HG03442 (cell line): ENCODE results near the gene SPATS2L.

Experiments
- ATAC-seq: cut with Tn5 transposase; IDR thresholded peaks from one replicate; pipeline ENCODE4 v1.9.1; 2021; ENCODE audit warnings: mild to moderate bottlenecking, moderate library complexity; ENCODE audit not compliant: unreplicated experiment

The SPATS2L gene, protein sequence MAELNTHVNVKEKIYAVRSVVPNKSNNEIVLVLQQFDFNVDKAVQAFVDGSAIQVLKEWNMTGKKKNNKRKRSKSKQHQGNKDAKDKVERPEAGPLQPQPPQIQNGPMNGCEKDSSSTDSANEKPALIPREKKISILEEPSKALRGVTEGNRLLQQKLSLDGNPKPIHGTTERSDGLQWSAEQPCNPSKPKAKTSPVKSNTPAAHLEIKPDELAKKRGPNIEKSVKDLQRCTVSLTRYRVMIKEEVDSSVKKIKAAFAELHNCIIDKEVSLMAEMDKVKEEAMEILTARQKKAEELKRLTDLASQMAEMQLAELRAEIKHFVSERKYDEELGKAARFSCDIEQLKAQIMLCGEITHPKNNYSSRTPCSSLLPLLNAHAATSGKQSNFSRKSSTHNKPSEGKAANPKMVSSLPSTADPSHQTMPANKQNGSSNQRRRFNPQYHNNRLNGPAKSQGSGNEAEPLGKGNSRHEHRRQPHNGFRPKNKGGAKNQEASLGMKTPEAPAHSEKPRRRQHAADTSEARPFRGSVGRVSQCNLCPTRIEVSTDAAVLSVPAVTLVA

DNA sequence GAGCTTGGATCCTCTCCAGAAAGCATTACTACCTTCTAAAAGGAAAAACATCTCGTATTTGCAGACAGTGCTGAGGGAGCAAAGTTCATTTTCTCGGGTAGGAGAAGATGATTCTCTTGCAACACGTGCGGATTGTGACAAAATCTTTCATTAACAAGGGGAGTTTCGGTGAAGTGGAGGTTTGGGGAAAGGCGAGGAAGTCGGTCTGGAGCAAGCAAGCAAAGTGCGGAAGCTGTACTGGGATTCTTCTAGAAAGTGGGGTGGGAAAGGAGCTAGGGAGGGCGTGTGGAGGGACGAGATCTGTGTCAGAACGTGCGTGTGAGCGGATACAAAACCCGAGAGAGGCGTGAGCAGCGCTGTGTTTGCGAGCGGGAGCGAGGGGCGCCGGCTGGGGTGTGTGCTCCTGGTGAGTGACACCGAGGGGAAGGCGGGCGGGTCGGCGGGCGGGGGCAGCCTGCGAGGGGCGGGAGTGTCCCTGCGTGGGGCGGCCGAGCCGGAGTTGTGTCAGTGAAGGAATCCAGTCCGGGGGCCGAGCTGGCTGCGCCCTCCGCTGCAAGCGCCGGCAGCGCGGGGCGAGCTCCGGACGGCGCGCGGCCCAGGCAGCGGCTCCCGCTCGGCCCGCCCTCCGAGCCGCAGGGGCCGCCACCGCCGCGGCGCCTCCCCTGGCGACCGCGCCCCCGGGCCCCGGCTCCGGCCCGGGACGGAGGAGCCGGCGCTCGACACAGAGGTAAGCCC lies at the start of gene SPATS2L:
SPATS2L (plus strand) TSS at position 498 of the 735 bp plus-strand sequence. CDS start 82,552 bp downstream, outside the sequence.
- ATAC-seq, result peak; percentile 43

DNA sequence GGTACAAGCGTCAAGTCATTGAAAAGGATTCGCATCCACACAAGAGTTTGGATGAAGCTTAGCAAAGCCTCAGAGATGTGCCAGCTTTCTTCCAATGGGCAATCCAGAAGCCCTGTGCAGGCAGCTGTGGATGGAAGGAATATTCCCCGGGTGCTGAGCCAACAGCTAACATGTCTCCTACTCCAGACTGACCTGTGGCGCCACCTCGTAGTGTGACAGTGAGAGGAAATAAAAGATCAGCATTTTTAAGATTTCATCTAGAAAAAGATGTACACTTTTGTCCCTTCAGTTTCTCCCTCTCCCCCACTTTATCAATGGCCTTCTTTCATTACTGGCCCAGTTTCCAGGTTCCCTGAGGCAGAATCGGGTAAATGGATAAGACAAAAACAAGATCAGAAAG lies 48.9 kb upstream of the SPATS2L start:
- ATAC-seq, result no peak

DNA sequence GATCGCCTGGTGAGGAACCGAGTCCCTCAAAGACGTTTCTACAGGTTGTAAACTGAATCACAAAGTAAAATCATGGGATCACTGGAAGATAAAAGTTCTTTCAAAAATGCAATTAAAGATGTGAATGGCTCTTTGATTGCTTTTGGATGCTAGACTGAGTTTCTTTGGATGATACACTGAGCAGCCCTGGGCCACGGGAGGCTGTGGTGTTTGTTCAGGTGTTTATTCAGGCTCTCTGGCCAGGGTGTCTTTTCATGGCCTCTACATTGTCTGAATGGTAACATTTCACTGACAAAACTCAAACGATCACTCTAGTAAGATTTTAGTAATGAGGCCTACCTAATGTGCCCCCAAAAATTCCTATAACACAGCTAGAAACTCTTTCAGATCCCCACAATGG lies 48.4 kb upstream of the SPATS2L start:
- no peak for ATAC-seq

DNA sequence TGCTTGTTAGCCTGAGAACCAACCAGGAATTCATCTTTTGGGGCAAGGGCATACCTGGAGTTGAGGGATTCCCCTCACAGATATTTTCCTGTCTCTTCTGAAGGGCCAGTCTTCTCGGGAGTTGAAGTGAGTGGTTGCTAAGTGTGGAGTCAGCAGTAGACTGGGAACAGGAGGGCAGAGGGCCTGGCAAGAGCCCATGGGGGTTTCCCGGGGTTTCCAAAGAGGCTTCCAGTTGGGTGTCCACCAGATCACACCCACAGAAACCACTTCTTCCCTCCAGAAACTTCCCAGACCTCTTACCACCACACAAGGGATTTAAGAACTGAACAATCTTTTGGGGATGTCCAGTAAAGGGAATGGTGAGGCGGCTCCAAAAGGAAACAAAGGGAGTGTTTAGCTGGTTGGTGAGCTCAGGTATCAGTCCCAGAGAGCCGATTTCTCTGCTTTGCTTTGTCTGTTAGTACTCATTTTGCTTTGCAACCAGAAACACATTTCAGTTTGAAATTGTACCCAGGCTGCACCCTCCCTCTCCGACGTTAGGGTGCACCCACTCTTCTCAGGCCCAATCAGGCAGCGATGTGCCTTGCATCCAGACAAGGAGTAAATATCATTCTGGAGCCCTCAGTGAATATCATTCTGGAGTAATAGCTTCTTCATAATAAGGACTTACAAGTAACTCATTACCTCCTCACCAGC lies 47.5 kb upstream of the SPATS2L start:
- ATAC-seq, result no peak

DNA sequence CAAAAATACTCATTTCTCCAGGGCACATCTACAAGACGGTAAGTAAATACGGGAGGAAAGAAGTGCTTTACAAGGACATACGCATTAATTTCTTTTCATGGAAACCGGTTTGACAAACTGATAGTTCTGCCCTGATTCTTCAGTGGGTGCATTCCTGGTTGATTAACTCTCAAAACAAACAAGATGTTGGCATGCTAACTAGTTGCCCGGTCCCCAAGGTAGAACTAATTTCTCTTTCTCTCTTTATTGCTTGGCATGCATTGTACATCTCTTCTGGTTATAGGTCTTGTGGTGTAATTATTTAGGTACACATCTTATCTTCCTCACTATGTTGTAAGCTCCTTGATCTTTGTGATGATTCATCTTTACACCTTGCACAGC lies 46.9 kb upstream of the SPATS2L start:
- ATAC-seq, result no peak

DNA sequence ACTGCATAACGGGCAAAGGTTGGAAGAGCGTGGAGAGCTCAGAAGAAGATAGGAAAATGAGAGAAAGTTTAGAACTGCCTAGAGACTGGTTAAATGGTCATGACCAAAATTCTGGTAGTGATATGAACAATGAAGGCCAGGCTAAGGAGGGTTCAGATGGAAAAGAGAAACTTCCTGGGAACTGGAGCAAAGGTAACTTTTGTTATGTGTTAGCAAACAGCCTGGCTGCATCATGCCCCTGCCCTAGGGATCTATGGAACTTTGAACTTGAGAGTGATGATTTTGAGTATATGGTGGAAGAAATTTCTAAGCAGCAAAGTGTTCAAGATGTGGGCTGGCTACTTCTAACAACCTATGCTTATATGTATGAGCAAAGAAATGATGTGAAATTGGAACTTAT lies 44.4 kb upstream of the SPATS2L start:
- ATAC-seq, result no peak

DNA sequence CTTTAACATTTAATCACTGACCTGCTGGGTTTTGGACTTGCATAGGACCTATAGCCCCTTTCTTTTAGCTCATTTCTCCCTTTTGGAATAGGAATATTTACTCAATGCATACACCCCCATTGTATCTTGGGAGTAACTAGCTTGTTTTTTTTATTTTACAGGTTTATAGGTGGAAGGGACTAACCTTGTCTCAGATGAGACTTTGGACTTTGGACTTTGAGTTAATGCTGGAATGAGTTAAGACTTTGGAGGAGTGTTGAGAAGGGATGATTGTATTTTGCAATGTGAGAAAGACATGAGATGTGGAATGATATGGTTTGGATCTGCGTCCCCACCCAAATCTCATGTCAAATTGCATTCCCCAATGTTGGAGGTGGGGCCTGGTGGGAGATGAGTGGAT lies 43.2 kb upstream of the SPATS2L start:
- no peak for ATAC-seq

DNA sequence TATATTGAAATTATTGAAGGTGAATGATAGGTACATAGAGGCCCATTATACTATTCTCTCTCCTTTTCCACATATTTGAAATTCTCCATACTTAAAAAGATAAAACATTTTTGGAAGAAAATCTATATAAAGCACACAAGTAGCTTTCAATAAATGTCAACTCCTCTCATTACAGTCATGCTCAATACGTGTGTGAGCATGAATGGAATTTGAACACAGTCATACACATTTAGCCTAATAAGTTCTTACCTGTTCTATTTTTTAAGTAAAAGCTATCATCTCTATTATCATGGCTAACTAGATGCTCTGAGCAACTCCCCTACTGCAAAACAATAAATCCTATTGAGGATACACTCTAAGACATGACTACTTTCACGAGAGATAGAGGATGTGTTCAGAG lies 41.9 kb upstream of the SPATS2L start:
- no peak for ATAC-seq

DNA sequence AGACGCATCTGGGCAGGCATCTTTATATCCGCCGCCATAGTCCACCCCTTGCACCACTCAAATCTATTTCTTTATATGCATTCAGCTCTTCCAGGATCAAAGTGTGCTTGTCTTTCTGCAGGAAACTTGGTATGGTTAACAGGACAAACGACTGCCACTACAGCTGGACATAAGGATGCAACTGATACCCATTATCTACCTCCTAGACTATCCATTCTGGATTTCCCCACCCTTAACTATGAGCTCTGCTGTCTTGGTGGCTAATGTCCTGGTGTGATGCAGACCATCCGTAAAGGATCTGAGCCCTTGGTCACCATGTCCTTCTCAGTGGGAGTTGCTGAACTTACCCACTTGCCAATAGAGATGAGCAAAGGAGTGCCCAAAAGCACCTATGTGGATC lies 40.1 kb upstream of the SPATS2L start:
- ATAC-seq, result no peak

DNA sequence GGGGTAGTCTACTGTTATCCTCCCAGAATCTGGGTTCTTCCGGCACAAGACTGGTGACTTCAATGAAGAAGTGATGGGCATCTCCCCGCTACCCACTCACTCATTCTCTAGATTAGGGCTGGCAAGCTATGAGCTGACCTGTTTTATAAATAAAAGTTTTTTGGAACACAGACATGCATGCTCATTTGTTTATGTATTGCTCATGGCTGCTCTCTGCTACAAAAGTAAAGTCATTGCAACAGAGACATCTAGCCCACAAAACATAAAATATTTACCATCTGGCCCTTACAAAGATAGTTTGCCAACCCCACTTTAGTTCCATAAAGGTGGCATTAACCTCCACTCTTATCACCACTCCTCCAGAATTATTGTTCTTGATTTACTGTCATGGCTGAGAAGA lies 39.1 kb upstream of the SPATS2L start:
- no peak for ATAC-seq

DNA sequence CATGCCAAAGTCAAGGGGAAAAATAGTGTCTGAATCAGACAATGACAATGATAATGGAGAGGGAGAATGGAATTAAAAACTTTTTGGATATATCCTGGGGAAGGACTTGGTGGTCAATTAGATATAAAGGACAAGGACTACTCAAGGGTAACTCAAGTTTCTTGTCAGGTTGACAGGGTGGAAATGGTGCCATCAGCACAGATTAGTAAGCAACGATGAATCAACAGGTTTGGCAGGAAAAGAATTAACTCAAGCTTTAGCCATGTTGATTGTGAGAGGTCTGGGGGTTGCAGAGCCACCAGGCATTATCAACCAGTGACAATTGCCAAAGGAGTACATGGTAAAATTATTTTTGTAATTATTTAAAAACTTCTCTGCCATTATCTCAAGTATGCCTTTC lies 35.8 kb upstream of the SPATS2L start:
- ATAC-seq, result no peak

DNA sequence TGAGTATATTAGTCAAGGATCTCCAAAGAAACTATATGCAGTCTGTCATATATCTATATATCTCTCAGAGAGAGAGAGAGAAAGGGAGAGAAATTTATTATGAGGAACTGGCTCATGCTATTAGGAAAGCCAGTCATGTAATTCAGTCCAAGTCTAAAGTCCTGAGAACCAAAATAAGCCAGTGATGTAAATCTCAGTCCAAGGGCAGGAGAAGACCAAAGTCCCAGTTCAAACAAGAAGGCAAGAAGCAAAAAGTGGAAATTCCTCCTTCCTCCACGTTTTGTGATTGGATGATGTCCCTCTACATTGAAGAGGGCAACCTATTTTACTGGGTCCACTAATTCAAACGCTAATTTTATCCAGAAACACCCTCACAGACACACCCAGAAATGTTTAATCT lies 34.2 kb upstream of the SPATS2L start:
- no peak for ATAC-seq

DNA sequence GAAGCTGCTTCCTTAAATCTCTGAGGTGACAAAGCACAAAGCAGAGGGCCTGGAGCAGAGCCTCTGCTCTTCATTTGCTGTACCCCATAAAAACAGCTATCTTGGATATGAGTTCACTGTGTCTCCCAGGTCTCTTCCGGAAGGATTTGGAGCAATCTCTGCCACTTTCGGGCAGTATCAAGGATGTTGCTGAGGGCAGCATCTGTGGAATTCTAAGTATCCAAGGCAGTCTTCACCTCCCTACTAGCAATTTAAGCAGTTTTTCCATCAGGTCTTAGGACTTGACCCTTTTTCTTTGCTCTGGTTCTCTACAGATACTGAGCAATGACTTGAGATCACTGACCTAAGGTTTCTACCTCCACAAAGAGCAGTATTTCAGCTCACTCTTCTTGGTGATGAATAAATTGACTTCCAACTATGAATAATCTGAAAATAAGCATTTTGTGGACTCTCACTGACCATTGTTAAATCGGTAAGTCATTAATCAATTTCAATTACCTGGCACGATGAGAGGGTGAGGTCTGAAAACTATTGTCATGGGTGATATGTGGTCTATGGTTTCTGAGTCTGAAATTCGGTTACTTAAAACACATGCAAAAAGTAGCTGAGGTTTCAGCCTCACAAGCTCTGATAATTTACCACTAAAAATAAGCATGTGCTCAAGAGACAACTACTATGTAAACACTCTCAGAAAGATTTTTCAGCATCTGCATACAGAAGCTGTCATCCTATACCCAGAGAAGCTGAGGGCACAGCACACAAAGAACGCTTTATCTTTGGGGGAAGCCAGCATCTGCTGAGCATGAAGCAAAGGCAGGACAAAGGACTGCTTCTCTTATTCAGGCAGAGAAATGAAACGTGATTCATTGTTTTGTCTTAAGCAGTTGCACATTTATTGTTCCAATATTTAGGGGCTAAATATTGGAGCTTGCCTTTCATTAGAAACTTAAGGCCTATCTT lies 32.1 kb upstream of the SPATS2L start:
- ATAC-seq, result no peak

DNA sequence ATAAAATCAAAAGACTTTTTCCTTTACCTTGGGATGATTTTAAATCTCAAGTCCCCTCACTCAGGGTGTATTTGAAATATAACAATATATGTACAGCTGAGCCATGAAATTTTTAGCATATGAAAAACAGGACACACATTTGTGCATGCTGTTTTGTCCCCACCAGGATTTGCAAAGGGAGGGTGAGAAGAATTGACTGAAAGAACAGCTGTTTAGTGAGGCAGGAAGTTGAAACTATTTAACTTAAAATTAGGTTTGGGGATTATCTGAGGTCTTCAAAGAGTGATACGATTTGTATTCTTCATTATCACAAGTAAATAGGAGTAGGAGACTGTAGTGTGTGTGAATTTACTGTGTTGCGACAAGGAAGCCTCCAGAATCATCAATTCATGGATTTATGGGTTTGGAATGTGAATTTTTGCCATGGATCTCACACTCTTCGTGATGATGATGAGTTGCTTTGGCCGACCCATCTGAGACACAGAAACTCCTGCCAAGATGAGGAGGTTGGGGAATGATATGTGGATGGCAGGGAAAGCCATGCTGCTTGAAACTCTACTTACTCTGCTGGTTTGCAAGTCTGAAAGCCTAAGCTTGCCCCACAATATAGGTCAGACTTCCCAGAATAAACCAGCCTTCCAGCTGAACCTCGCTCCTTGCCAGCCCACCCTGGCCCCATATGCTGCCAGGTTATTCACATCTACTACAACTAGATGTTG lies 31.0 kb upstream of the SPATS2L start:
- no peak for ATAC-seq

DNA sequence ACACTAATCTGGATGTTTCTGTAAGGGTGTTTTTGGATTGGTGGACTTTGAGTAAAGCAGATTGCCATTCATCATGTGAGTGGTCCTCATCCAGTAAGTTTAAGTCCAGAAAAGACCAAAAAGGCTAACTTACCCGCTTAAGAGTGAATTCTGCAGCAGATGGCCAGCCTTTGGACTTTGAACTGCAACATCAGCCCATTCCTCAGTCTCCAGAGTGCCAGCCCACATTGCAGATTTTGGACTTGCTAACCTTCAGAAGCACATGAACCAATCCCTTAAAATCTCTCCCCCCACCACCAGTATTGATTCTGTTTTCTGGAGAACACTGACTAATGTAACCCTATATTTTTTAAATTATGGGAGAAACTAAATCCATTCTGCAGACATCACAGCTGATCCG lies 30.0 kb upstream of the SPATS2L start:
- no peak for ATAC-seq

DNA sequence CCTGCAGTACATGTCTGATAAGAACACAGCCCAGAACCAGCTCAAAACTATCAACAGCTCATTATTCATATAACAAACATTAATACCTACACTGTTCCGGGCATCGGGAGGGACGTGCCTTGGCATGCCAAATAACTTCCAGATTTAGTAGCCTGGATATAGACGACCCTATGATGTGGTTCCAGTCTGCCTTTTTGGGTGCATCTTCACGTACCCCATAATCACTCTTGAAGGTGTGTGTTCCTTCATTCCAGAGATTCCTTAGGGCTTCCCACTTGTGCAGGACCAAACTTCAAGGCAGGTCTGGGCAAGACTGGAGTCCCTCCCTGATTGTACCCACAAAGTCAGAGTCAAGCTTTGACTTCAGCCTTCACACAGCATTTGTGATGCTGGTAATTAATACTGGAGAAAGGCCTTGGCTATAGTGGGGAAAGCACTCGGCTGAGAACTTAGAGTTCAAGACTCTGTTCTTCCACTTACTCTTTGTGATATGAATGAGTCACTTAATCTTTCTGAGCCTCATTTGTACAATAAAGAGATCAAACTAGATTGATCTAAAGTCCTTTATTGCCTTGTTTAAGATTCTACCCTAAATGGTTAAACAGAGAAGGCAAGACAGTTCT lies 27.7 kb upstream of the SPATS2L start:
- no peak for ATAC-seq

DNA sequence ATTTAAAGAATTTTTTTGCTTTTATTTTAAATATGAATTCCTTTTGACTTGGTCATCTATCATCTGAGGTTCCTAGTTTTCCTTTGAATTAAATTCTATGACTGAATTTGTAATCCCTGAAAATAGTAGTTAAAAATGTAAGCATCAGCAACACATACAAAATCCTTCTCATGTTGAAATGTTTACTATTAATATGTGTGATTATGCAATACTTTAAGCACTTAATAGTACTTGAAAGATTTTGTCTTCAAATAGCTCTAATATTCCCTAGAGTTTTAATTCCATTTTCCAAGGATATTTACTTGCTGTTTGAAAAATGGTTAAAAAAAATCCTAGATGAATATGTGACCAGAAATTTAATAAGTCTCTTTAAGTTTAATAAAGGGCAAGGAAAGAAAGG lies 26.6 kb upstream of the SPATS2L start:
- no peak for ATAC-seq

DNA sequence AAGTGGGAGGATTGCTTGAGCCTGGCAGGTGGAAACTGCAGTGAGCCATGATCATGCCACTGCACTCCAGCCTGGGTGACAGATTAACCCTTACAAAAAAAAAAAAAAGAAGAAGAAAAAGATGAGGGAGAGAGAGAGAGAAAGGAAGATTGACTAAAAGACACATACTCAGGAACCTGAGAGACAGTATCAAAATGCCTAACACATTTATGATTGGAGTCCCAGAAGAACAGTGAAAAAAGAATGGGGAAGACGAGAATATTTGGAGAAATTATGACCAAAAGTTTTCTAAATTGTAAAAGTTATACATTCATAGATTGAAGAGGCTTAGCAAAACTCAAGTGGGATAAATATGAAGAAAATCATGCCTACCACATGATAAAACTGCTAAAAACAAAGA lies 19.9 kb upstream of the SPATS2L start:
- ATAC-seq, result no peak

DNA sequence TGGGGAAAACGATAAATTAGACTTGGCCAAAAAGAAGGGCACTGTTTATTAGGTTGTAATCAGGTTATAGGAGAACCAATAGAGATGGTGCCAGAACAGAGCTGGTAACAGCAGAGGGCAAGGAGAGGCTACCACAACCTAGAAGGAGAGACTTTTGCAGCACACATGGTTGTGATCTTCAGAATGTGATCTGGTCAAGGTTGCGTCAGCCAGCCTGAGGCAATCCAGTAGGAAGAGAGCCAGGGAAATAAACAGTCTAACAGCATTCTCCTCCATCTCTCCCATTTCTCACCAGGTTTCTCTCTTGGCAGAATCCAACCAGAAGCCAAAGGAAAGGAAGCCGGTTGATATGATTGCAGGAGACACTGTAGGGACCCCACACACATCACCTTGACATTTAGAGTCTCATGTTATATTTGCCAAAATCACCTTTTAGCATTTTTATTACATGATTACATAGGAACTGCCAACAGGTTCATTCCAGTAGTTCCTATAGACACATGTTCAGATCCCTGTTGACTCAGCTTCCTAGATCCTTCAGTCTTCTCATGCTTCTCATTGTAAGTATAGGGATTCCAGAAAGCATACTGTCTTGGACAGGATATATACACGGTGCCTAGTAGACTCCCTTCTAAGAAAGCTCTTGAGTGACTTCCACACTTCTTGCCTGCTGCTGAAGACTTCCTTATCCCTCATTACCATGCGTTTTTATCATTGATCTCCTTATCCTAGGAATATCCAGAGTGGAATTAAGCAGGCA lies 17.6 kb upstream of the SPATS2L start:
- no peak for ATAC-seq
